ENCODE measurements around the gene NEU2. TPM values are rescaled to one million over a fixed set of nuclear protein-coding genes. Genes with fewer than 3 reads are reported as not detected.

Gene NEU2
- 1.4 TPM for total RNA-seq

DNA sequence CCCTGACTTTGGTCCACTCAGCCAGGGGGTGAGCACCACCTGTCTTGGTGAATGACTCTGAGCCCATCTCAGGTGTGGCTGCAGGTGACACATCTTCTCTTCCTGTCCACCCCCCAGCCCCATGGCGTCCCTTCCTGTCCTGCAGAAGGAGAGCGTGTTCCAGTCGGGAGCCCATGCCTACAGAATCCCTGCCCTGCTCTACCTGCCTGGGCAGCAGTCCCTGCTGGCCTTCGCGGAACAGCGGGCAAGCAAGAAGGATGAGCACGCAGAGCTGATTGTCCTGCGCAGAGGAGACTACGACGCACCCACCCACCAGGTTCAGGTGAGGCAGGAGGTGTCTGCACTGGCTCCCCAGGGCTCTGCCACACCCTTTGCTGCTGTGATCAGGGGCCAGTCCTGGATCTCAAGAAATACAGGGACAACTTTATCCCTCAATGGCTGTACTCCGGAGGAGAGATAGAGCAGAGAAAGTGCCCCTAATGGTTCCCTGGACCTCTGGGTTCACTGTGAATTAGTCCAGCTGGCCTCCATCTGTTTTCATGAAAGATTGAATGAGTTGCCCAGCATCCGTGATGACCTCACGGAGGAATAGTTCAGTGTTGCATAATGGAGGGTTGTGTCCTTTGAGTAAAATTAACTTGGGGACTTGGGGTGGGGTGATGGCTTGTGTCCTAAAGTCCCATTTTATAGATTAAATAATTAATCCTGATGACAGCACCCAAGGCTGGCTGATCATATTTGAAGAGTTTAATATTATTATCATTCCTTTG is at the start of gene NEU2:
NEU2 (plus strand) TSS at position 122 of the 770 bp plus-strand sequence; CDS start at position 122, 0 bp downstream.
- DNase-seq: no peak

DNA sequence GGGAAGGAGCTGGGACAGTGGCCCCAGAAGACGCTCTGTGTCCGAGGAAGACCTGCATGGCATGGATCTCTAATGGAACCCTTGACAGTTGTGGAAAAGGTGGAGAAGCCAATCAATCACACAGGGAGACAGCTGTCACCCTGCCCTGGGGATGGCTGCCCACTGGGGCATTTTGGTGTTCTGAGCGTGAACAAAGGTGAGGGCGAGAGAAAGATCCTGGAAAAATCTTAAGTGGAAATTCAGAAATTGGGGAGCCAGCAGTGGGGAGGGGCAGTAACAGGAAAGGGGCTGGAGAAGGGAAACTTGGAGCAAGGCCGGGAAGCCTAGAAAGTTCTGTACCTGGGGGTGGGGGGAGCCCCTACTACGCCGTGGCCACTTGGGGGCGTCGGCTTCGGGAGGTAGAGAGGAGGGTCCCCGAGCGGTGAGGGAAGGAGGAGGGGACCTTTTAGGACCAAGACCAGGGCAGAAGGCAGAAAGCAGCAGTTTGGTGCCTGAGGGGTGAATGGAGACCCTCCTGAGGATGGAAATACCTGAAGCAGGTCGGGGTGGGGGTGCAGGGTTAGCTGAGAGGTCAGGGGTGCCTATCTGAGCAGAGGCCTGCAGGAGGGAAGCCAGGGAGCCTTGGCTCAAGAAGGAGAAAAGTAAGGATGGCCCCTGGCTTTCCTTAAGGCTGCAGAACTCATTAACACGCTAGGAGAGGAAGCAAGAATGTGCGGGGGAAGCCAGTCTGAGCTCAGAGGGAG is 49.4 kb upstream of the NEU2 start:
- no peak for DNase-seq

DNA sequence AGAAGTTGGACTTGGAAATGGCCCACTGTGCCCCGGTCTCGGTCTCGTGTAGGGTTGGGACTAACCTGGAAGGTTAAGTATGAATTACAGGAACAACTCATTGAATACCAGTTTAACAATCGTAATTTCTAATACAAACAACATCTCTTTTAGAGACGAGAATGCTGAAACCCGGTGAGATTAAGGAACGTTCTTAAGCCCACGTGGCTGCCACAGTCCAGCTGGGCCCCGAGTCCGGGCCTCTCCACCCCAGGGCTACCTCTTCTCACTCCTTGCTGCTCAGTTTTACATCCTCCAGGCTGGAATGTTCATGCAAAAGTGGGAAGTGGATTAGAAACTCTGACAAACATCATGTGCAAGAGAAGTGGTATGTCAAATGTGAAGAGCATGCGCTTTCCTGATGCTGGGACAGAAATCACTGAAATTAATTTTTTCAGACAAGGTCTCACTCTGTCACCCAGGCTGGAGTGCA is 48.8 kb upstream of the NEU2 start:
- DNase-seq: no peak

DNA sequence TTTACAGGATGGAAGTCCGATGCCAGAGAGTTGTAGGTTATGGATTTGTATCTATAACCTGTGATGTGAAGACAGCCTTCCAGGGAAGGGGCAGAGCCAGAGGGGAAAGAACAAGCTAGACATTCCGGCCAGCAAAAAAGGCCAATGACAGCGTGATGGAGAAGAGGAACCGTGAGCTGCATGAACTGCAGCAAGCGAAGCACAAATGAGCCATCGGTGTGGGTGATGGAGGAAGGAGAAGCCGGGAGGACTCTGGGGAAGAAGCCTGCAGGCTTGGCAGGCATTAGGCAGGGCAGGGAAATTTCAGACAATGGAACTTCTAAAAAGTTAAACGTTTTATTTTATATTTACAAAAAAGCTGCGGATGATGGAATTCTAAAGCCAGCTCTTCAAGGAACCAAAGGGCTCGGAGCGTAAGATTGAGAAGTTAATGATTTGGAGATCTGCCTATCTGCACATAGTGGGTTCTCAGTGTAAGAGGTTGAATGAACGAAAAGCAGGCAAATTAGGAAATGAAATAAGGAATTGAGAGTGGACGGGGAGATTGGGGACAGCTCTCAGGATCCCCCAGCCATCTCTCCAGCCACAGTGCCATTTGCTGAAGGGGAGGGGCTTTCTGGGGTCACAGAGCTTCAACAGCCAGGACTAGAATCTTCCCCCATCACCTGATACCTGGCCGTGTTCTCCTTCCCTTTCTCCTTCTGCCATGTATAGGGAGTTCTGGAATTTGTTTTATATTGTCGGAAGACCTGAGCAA is 47.8 kb upstream of the NEU2 start:
- DNase-seq: no peak

DNA sequence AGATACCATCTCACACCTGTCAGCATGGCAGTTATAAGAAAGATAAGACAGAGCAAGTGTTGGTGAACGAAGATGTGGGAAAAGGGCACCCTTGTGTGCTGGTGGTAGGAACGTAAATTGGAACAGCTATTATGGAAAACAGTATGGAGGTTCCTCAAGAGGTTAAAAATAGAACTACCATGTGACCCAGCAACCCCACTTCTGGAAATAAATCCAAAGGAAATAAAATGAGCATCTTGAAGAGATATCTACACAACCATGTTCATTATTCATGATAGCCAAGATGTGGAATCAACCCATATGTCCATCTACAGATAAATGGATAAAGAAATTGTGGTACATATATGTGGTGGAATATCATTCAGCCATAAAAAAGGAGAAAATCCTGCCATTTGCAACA is 46.3 kb upstream of the NEU2 start:
- no peak for DNase-seq

DNA sequence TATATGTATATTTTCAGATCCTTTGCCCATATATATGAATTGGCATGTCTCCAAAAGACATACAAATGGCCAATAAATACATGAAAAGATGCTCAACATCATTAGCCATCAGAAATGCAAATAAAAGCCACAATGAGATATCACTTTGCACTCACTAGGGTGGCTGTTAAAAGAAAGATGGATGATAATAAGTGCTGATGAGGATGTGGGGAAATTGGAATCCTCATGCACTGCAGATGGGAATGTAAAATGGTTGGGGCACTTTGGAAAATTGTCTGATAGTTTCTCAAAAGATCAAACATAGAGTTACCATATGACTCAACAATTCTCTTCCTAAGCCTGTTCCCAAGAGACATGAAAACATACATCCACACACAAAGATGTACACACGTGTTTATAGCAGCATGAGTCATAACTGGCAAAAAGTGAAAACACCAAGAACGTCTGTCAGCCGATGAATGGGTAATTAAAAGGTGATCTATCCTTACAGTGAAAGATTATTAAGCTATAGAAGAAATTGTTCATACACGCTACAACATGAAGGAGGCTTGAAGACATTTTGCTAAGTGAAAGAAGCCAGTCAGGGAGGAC is 39.1 kb upstream of the NEU2 start:
- DNase-seq: no peak

DNA sequence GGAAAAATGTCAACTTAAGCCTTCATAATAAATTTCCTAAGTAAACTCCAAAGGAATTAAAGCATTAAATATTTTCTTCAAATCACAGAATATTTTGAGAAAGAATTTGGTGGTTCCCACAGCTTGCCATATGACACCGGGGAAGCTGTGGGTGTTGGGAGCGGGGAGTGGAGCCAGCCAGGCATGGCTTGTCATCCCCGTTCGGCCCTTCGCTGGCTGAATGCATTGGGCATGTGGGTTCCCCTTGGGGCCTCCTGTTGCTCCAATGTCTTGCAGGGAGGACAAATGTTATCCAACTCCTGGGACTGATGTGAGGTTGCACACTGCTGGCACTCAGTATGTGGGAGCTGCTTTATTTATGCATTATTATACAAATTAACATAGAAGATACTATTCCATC is 38.0 kb upstream of the NEU2 start:
- no peak for DNase-seq

DNA sequence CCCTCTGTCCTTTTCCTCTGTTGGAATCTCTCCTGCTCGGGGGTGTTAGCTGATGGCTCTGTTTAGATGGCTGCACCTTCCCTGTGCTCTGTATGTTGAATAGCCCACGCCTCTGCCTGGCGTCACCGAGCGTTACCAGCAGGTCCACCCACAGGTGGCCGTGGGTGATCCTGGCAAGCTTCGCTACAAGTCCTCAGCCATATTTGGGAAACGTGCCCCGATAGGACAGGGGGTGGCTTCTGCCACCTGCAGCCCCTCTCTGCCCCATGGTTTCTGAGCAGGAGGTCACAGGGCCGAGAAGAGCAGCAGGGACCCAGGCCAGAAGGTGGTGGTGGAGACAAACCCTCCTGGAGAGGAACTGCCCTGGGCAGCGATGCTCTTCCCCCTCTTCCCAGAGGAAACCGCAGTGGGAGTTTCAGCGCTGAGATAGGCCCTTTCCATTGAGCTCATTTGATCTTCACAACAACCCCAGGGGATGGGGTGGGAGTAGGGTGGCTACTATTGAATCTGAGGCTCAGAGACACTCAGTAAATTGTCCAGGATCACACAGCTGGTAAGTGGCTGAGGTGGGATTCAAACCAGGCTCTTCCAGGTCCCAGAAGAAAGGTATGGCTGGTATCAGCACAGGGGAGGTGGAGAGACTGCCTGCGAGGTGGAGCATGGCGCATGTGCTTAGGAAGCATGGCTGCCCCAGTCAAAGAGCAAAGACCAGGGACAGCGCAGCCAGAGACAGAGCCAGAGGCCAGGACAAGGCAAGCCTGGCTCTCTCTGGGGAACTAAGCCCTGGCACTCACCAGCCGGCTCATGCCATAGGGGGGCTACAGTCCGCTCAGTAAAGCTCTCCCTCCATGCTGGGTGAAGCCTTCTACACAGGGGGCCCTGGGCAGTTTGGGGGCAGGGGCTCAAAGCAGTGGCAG is 34.5 kb upstream of the NEU2 start:
- DNase-seq: no peak

DNA sequence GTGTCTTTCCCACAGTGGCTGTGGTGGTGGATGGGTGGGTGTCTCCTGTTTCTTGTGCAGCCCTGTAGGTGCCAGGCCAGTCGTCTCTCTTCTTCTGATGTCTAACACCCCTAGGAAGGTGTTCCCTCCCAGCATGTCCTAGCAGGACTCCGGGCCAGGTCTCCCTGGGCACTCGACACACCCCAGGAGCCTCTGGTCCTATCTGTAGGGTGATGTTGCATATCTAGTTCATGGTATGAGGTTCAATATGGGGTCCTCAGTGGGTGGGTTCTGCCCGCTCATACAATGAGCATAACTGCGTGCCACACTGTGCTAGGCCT is 33.8 kb upstream of the NEU2 start:
- DNase-seq: no peak

DNA sequence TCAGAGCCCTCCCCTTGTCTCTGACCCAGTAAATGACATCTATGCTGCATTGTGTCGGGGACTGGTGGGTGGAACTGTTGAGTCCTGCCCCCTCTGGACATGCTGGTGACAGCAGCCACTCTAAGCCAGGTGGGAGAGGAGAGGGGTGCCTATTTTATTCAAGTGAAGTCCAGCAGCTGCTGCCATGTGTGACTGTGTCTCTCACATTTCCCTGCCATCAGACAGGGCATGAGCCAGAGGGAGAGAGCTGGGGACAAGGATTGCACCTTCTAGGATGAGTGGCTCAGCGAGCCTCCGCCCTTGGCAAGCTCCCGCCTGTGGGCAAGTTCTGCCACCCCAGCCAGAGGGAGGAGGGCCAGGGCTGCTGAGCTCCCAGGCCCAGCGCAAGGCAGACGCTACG is 33.1 kb upstream of the NEU2 start:
- no peak for DNase-seq

DNA sequence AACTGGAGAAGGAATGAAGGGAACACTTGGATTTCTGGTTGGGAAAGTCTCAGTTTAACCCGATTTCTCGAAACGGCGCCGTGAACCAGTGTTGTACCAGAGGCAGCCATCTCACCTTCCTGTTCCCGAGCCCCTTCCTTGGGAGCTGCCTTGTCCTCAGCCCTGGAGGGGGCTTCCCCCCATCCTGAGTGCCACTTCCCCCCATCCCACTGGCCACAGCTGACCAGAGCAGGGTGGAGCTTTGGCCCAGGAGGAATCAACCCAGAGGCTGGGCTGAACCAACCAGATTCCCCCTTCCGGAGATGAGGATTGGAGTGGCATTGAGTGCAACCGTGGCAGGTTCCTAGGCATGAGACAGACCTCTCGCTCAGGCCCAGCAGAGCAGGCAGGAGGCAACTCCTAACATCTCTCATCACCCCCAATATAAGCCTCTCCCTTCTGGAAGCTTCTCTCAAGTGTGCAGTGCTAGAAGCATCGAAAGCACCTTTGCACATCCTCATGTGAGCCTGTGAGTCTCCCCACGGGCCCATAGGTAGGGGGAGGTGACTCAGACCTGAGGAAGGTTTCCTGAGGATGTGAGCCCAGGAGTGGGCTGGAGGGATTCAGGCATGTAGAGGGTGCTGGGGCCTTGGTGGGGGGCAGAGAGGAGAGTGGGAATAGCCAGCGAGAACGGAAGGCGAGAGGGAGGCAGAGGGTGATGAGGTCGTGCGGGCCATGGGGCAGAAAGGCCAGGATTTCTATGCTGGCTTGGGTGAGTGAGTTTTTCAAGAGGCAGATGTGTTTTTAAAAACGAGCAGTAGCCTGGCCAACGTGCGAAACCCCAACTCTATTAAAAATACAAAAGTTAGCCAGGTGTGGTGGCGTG is 31.4 kb upstream of the NEU2 start:
- no peak for DNase-seq

DNA sequence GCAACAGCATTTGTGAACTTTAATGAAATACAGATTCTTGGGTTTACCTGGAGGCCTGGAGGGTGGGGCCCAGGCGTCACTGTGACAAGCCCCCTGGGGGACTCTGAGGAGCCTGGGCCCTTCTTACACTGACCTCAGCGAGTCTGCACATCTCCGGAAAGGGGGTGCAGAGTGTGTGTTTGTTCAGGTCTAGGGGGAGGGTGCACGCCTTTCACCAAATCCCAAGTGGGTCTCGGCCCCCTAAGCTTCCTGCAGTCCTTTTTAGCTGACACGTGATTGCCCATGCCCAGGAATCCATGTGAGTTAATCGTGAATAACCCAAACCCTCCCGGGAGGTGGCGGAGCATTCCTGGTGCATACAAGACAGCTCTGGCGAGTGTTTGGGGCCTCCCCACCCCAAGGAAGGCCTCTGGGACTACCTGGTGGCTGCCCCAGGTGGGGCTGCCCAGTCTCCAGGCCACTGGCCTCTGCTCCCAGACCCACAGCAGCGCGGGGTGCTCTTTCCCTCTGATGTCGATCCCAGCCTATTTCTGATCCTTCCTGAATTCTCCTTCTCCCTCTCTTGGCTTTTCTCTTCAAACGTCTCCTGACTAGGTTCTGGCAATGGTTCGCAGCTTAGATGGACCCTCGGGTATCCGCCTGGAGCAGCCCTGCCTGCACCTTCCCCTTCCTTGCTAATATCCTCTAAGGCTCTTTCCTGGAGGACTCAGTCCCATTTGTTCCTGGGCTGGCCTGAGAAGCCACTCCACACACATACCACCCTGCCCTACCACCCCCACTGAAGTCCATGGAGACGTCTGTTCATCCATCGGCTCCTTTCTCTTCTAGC is 29.4 kb upstream of the NEU2 start:
- DNase-seq: no peak

DNA sequence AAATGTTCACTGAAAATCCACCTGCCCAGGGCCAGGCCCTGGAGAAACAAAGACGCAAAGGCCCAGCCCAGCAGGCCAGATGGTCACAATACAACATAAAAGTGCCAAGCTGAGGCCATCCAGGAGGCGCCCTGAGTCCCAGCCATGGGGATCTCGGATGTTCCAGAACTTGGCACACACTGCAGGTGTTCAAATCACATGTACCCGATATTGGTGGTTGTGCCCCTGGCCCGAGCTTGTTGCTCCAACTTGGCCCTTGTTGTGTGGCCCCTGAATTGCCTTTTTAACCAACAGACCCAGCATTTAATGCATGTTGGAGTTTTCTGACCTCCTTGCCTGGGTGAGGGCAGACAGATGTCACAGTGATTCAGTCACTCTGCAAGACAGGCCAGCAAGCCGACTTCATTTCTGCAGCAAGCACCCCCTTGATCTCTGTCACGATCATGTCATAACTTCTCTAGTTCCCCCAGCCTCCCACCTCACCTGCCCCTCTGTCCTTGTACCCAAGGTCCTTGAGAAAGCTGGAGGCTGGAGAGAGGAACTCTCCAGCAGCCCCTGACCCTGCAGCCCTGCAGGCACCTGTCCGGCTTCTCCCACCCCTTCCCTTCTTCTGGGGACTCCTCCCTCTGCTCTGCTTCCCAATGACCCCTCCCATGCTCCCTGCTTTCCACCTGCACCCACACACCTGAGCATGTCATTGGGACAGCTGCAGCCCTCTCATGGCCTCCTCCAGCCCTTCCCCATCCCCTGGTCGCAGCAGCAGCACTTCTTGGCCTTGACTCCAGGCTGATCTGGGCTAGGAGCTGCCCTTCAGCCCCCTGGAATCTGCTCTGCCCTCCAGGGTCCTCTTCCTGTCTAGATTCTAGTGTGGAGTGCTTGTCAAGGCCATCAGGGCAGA is 28.6 kb upstream of the NEU2 start:
- DNase-seq: no peak

DNA sequence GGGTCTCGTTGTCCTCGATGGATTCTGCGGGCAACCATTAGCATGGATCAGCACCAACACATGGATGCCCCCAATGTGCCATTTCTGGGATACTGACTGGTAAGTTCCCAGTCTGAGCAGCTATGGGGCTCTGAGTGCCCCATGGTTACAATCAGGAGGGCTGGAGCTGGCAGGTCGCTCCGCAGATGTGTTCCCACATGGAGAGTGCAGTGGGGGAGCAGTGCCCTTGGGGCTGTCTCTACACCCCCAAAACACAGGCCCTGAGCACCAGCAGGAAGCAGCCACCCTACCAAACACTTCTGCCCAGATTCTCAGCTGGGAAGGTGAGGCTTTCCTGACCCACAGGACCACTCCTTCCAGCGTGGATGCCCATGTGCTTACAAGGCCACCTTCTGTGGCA is 27.4 kb upstream of the NEU2 start:
- DNase-seq: no peak

DNA sequence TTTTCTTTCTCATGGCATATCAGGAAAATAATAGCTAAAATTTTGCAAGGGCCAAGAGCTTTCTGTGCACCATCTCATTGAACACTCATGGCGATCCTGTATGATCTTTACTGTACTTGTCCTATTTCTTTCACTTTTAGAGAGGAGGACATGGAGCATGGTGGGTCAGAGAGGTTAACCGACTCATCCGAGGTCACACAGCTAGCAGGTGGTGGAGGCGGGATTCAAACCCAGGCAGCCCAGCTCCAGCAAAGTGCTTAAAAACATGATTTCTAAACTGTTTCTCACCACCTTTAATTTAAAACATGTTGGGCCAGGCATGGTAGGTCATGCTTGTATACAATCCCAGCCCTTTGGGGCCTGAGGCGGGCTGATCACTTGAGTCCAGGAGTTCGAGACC is 25.8 kb upstream of the NEU2 start:
- no peak for DNase-seq

DNA sequence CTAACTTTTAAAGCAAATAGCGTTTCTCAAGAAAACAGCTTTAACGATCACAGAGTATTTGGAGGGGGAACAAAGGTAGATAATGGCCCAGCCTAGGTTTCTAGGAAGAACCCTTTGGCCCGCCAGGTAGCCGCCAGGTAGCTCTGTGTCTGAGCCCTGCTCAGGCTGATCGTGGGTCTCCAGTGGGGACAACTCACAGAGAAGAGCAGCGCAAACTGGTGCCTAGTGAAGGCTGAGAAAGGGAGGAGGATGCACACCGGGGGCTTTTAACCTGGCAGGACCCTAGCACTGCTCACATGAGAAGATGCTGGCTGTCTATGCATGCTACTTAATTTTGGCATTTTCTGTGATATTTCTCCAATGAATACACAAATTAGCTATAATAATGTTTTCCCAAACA is 25.2 kb upstream of the NEU2 start:
- no peak for DNase-seq

DNA sequence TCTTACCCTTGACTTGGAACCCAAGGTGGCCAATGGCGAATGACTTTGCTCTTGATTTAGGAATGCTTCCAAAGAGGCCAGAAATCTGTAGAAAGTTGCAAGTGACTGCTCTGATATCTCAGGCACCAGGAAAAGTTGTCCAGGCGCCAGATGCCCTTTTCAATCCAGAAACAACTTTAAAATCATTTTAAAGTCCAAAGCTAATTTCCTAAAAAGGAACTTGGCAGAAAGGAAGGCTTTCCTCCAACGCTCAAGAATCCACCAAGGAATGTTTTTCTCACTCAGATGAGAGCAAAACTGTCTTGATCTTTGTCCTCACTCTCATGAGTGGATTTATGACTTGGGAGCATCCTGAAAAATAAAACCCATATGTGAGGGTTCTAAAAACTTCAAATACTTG is 24.7 kb upstream of the NEU2 start:
- peak; percentile 39 for DNase-seq

DNA sequence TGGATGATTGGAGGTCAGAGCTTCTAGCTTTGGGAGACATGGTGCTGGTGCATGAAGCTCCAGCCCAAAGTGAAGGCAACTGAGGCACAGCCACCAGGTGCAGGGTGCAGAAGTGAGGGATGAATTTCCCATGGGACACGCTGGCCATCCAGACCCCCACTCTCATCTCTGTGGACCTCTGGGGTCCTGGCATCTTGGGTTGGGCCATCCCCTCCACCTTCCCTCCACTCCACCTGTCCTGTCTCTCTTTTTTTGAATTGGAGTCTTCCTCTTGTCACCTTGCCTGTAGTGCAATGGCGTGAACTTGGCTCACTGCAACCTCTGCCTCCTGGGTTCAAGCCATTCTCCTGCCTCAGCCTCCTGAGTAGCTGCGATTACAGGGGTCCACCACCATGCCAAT is 22.8 kb upstream of the NEU2 start:
- no peak for DNase-seq

Data from skin of body (tissue), 2 donors.